GM23338 (cell line): ENCODE results near the gene SCAPER. TPM values are rescaled to one million over a fixed set of nuclear protein-coding genes. Genes with fewer than 3 reads are reported as not detected.

Experiments used
- ATAC-seq: fragments of 200-7000 bp; cut with Tn5 transposase; 3 replicates; pipeline ENCODE4 v1.9.1; 2020
- DNase-seq: peaks from one replicate; pipeline ENCODE4 v3.0.0-alpha.2; 2015; ENCODE audit warnings: low spot score
- H2AFZ ChIP-seq: fragments of 200-600 bp; sonication (generic); 2 replicates; pipeline ENCODE4 v1.8.0; 2016; ENCODE audit warnings: antibody characterized with exemption, mild to moderate bottlenecking, moderate library complexity
- H3F3A ChIP-seq: fragments of 200-600 bp; sonication (generic); replicated peaks from 2 replicates; pipeline ENCODE4 v1.8.0; 2017; ENCODE audit warnings: antibody characterized with exemption, mixed run types, low read depth
- H3K27ac ChIP-seq: fragments of 200-600 bp; sonication (generic); 2 replicates; pipeline ENCODE4 v1.6.1; 2016; ENCODE audit warnings: low read depth
- H3K27me3 ChIP-seq: fragments of 200-600 bp; sonication (generic); 2 replicates; pipeline ENCODE4 v1.8.0; 2016; ENCODE audit warnings: mild to moderate bottlenecking, mixed run types, moderate library complexity; ENCODE audit not compliant: insufficient read depth
- H3K36me3 ChIP-seq: fragments of 200-600 bp; sonication (generic); 2 replicates; pipeline ENCODE4 v1.8.0; 2016; ENCODE audit warnings: mild to moderate bottlenecking; ENCODE audit not compliant: insufficient read depth
- H3K4me1 ChIP-seq: fragments of 200-600 bp; sonication (generic); 2 replicates; pipeline ENCODE4 v1.8.0; 2016; ENCODE audit warnings: mild to moderate bottlenecking, moderate library complexity; ENCODE audit not compliant: insufficient read depth
- H3K4me2 ChIP-seq: fragments of 200-600 bp; sonication (generic); 2 replicates; pipeline ENCODE4 v1.7.1; 2017; ENCODE audit warnings: mixed run types
- H3K4me3 ChIP-seq: fragments of 200-600 bp; sonication (generic); 2 replicates; pipeline ENCODE4 v1.6.1; 2016; ENCODE audit warnings: mixed run types
- H3K79me2 ChIP-seq: fragments of 200-600 bp; sonication (generic); replicated peaks from 2 replicates; pipeline ENCODE4 v1.8.0; 2017; ENCODE audit warnings: mild to moderate bottlenecking; ENCODE audit not compliant: insufficient read depth
- H3K9me2 ChIP-seq: fragments of 200-600 bp; sonication (generic); 2 replicates; pipeline ENCODE4 v1.8.0; 2017; ENCODE audit not compliant: insufficient read depth
- H4K20me1 ChIP-seq: fragments of 200-600 bp; sonication (generic); replicated peaks from 2 replicates; pipeline ENCODE4 v1.8.0; 2017; ENCODE audit warnings: mild to moderate bottlenecking; ENCODE audit not compliant: insufficient read depth
- H3K27ac Mint-ChIP-seq: 2 replicates; pipeline ENCODE4 v1.8.0; 2020; ENCODE audit warnings: inconsistent platforms, mild to moderate bottlenecking, moderate library complexity, mixed read lengths
- H3K27me3 Mint-ChIP-seq: 3 replicates; pipeline ENCODE4 v1.8.0; 2022; ENCODE audit warnings: low read depth, mild to moderate bottlenecking, moderate library complexity, mixed read lengths, inconsistent platforms; ENCODE audit not compliant: insufficient read depth, poor library complexity
- H3K36me3 Mint-ChIP-seq: 3 replicates; pipeline ENCODE4 v1.8.0; 2021; ENCODE audit warnings: low read depth, mild to moderate bottlenecking, inconsistent platforms, moderate library complexity, mixed read lengths
- H3K4me1 Mint-ChIP-seq: 3 replicates; pipeline ENCODE4 v1.8.0; 2020; ENCODE audit warnings: mild to moderate bottlenecking, inconsistent platforms, mixed read lengths
- H3K4me3 Mint-ChIP-seq: 3 replicates; pipeline ENCODE4 v1.8.0; 2021; ENCODE audit warnings: moderate library complexity, mild to moderate bottlenecking, inconsistent platforms, mixed read lengths
- H3K9me3 Mint-ChIP-seq: 3 replicates; pipeline ENCODE4 v1.8.0; 2020; ENCODE audit warnings: moderate library complexity, mild to moderate bottlenecking, inconsistent platforms, mixed read lengths
- CREB1 ChIP-seq: fragments of 250-450 bp; sonication (Bioruptor Pico); IDR thresholded peaks from 2 replicates; pipeline ENCODE4 v1.5.0; 2020; ENCODE audit warnings: low read depth, mild to moderate bottlenecking, moderate library complexity
- ETS1 ChIP-seq: IDR thresholded peaks from 2 replicates; pipeline ENCODE4 v1.6.1; 2016; ENCODE audit warnings: antibody characterized with exemption
- EZH2 ChIP-seq: fragments of 200-600 bp; sonication (generic); IDR thresholded peaks from one replicate; pipeline ENCODE4 v1.8.0; 2017; ENCODE audit warnings: antibody characterized with exemption, mild to moderate bottlenecking, low read depth; ENCODE audit not compliant: unreplicated experiment
- EZH2phosphoT487 ChIP-seq: fragments of 200-600 bp; sonication (generic); IDR thresholded peaks from one replicate; pipeline ENCODE4 v1.8.1; 2018; ENCODE audit warnings: antibody characterized with exemption; ENCODE audit not compliant: unreplicated experiment
- JUNB ChIP-seq: IDR thresholded peaks from one replicate; pipeline ENCODE4 v1.6.1; 2016; ENCODE audit warnings: antibody characterized with exemption; ENCODE audit not compliant: unreplicated experiment
- NANOG ChIP-seq: IDR thresholded peaks from 2 replicates; pipeline ENCODE4 v1.6.1; 2016; ENCODE audit warnings: antibody characterized with exemption, borderline replicate concordance
- POLR2AphosphoS5 ChIP-seq: IDR thresholded peaks from 2 replicates; pipeline ENCODE4 v1.6.1; 2016; ENCODE audit warnings: antibody characterized with exemption, low read depth
- STAT1 ChIP-seq: IDR thresholded peaks from one replicate; pipeline ENCODE4 v1.6.1; 2016; ENCODE audit warnings: antibody characterized with exemption; ENCODE audit not compliant: unreplicated experiment
- ZNF114 ChIP-seq: fragments of 250-450 bp; sonication (Bioruptor Pico); IDR thresholded peaks from 2 replicates; pipeline ENCODE4 v1.5.0; 2020; ENCODE audit warnings: mild to moderate bottlenecking, moderate library complexity
- ZNF331 ChIP-seq: fragments of 250-450 bp; sonication (Bioruptor Pico); IDR thresholded peaks from 2 replicates; pipeline ENCODE4 v1.5.0; 2020; ENCODE audit warnings: low read depth, mild to moderate bottlenecking, moderate library complexity
- polyA plus RNA-seq: library from polyadenylated mRNA; unstranded; fragments of >200 nt; fragmentation: Nextera tagmentation; extraction: Ambion mirVana; gene quantifications from 2 replicates; pipeline ENCODE4 v1.2.1, GENCODE V29; 2016
- total RNA-seq: library from RNA; depleted of rRNA; stranded (reverse); fragments of >200 nt; shearing (Covaris generic); gene quantifications from 2 replicates; pipeline ENCODE4 v1.2.3, GENCODE V29; 2014
- TF ChIP-seq, protein P1 (sequence below), 2 experiments: fragments of 200-600 bp in 1 of 2; sonication (generic) in 1 of 2; conservative IDR thresholded peaks; 2 replicates each; pipeline versions ENCODE4 v1.5.1 to v1.6.1; 2016 to 2017; ENCODE audit warnings: antibody characterized with exemption in 2 of 2, low read depth in 2 of 2, mild to moderate bottlenecking in 2 of 2, moderate library complexity in 1 of 2
- TF ChIP-seq, protein P2 (sequence below): IDR thresholded peaks from one replicate; pipeline ENCODE4 v1.6.1; 2018; ENCODE audit warnings: antibody characterized with exemption; ENCODE audit not compliant: unreplicated experiment
- TF ChIP-seq, protein P3 (sequence below): fragments of 250-450 bp; sonication (Bioruptor Pico); IDR thresholded peaks from 2 replicates; pipeline ENCODE4 v1.5.0; 2020; ENCODE audit warnings: mild to moderate bottlenecking, moderate library complexity

The SCAPER gene
- total and polyA plus RNA-seq, 2 experiments from 2014 or later: 9.1 to 17.6 TPM

DNA sequence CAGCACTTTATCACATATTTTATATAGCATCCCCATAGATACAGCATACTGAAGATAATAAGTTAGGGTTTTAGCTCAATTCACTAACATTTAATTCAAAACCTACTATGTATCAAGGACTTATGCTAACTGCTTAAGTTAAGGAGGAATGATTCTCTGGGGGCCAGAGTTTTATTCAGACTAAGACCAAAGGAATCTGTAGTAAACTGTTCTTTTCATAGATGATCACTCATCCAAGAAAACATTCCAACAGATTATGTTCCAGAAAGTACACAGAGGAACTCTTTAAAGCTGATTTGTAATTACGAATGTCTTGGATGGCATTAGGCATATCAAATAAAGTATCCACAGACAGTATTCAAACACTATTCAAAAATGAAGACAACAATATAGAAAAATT lies 226.4 kb downstream of the SCAPER start:
- ATAC-seq (no peak), DNase-seq (no peak)
- H3F3A ChIP-seq: no peaks in the 10 kb centered on the region
- no peak overlapping the region for H3K4me2 ChIP-seq
- no peaks in the 10 kb centered on the region for H3K79me2 ChIP-seq
- no peak overlapping the region for H3K4me3 ChIP-seq
- H3K27me3 Mint-ChIP-seq: no peaks in the 10 kb centered on the region
- H3K27ac ChIP-seq: no peak overlapping the region
- H3K4me3 Mint-ChIP-seq: no peak overlapping the region
- no peaks in the 10 kb centered on the region for H3K4me1 Mint-ChIP-seq
- no peaks in the 10 kb centered on the region for H3K9me3 Mint-ChIP-seq
- H2AFZ ChIP-seq: no peak overlapping the region
- no peaks in the 10 kb centered on the region for H3K9me2 ChIP-seq
- no peaks in the 10 kb centered on the region for H4K20me1 ChIP-seq
- no peaks in the 10 kb centered on the region for H3K36me3 Mint-ChIP-seq
- H3K36me3 ChIP-seq: no peaks in the 10 kb centered on the region
- no peak overlapping the region for H3K27ac Mint-ChIP-seq
- H3K27me3 ChIP-seq: no peaks in the 10 kb centered on the region
- H3K4me1 ChIP-seq: no peaks in the 10 kb centered on the region
- TF ChIP-seq STAT1 (no peak), ZNF331 (CRISPR knock-in tag) (no peak), ZNF114 (CRISPR knock-in tag) (no peak), NANOG (no peak), POLR2AphosphoS5 (no peak), EZH2 (no peak), CREB1 (CRISPR knock-in tag) (no peak), ETS1 (no peak), JUNB (no peak), EZH2phosphoT487 (no peak)
- TF ChIP-seq, protein P1, sequence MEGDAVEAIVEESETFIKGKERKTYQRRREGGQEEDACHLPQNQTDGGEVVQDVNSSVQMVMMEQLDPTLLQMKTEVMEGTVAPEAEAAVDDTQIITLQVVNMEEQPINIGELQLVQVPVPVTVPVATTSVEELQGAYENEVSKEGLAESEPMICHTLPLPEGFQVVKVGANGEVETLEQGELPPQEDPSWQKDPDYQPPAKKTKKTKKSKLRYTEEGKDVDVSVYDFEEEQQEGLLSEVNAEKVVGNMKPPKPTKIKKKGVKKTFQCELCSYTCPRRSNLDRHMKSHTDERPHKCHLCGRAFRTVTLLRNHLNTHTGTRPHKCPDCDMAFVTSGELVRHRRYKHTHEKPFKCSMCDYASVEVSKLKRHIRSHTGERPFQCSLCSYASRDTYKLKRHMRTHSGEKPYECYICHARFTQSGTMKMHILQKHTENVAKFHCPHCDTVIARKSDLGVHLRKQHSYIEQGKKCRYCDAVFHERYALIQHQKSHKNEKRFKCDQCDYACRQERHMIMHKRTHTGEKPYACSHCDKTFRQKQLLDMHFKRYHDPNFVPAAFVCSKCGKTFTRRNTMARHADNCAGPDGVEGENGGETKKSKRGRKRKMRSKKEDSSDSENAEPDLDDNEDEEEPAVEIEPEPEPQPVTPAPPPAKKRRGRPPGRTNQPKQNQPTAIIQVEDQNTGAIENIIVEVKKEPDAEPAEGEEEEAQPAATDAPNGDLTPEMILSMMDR (conservative IDR thresholded peaks at IDR 0.05; ENCODE audit: low read depth in 2 of 2): no peak
- TF ChIP-seq, protein P2, sequence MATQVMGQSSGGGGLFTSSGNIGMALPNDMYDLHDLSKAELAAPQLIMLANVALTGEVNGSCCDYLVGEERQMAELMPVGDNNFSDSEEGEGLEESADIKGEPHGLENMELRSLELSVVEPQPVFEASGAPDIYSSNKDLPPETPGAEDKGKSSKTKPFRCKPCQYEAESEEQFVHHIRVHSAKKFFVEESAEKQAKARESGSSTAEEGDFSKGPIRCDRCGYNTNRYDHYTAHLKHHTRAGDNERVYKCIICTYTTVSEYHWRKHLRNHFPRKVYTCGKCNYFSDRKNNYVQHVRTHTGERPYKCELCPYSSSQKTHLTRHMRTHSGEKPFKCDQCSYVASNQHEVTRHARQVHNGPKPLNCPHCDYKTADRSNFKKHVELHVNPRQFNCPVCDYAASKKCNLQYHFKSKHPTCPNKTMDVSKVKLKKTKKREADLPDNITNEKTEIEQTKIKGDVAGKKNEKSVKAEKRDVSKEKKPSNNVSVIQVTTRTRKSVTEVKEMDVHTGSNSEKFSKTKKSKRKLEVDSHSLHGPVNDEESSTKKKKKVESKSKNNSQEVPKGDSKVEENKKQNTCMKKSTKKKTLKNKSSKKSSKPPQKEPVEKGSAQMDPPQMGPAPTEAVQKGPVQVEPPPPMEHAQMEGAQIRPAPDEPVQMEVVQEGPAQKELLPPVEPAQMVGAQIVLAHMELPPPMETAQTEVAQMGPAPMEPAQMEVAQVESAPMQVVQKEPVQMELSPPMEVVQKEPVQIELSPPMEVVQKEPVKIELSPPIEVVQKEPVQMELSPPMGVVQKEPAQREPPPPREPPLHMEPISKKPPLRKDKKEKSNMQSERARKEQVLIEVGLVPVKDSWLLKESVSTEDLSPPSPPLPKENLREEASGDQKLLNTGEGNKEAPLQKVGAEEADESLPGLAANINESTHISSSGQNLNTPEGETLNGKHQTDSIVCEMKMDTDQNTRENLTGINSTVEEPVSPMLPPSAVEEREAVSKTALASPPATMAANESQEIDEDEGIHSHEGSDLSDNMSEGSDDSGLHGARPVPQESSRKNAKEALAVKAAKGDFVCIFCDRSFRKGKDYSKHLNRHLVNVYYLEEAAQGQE: no peak
- TF ChIP-seq, protein P3, sequence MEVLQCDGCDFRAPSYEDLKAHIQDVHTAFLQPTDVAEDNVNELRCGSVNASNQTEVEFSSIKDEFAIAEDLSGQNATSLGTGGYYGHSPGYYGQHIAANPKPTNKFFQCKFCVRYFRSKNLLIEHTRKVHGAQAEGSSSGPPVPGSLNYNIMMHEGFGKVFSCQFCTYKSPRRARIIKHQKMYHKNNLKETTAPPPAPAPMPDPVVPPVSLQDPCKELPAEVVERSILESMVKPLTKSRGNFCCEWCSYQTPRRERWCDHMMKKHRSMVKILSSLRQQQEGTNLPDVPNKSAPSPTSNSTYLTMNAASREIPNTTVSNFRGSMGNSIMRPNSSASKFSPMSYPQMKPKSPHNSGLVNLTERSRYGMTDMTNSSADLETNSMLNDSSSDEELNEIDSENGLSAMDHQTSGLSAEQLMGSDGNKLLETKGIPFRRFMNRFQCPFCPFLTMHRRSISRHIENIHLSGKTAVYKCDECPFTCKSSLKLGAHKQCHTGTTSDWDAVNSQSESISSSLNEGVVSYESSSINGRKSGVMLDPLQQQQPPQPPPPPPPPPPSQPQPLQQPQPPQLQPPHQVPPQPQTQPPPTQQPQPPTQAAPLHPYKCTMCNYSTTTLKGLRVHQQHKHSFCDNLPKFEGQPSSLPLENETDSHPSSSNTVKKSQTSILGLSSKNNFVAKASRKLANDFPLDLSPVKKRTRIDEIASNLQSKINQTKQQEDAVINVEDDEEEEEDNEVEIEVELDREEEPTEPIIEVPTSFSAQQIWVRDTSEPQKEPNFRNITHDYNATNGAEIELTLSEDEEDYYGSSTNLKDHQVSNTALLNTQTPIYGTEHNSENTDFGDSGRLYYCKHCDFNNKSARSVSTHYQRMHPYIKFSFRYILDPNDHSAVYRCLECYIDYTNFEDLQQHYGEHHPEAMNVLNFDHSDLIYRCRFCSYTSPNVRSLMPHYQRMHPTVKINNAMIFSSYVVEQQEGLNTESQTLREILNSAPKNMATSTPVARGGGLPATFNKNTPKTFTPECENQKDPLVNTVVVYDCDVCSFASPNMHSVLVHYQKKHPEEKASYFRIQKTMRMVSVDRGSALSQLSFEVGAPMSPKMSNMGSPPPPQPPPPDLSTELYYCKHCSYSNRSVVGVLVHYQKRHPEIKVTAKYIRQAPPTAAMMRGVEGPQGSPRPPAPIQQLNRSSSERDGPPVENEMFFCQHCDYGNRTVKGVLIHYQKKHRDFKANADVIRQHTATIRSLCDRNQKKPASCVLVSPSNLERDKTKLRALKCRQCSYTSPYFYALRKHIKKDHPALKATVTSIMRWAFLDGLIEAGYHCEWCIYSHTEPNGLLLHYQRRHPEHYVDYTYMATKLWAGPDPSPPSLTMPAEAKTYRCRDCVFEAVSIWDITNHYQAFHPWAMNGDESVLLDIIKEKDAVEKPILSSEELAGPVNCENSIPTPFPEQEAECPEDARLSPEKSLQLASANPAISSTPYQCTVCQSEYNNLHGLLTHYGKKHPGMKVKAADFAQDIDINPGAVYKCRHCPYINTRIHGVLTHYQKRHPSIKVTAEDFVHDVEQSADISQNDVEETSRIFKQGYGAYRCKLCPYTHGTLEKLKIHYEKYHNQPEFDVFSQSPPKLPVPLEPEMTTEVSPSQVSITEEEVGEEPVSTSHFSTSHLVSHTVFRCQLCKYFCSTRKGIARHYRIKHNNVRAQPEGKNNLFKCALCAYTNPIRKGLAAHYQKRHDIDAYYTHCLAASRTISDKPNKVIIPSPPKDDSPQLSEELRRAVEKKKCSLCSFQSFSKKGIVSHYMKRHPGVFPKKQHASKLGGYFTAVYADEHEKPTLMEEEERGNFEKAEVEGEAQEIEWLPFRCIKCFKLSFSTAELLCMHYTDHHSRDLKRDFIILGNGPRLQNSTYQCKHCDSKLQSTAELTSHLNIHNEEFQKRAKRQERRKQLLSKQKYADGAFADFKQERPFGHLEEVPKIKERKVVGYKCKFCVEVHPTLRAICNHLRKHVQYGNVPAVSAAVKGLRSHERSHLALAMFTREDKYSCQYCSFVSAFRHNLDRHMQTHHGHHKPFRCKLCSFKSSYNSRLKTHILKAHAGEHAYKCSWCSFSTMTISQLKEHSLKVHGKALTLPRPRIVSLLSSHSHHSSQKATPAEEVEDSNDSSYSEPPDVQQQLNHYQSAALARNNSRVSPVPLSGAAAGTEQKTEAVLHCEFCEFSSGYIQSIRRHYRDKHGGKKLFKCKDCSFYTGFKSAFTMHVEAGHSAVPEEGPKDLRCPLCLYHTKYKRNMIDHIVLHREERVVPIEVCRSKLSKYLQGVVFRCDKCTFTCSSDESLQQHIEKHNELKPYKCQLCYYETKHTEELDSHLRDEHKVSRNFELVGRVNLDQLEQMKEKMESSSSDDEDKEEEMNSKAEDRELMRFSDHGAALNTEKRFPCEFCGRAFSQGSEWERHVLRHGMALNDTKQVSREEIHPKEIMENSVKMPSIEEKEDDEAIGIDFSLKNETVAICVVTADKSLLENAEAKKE (CRISPR knock-in tag): no peak
